ENCODE measurements around the gene PLEK2. TPM values are rescaled to one million over a fixed set of nuclear protein-coding genes. Genes with fewer than 3 reads are reported as not detected.
A peak's percentile ranks its signal among the peaks of the same experiment; 100 is the strongest.
"Not testable (repeated sequence)": the region's sequence is repeated elsewhere in the genome, so short reads cannot be mapped to it uniquely, and the experiment has no call there.

Gene PLEK2
- total RNA-seq, 1 experiment from 2014 or later: 2.2 TPM

DNA sequence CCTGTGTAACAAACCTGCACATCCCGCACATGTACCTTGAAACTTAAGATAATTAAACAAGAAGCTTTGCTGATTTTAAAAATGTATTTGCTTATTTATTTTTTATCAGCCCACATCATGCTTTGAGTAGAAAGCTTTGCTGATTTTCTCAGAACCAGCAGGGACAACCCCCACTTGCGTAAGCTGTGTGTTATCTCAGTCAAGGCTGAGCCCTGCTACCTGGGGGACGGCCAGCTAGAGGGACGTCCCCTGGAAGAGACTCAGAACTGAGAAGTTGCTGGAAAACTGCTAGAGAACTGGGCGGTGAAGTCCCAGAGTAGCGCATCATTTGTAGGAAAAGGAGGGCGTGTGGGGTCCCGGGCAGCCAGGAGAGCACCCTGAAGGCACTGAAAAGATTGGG lies 4.1 kb upstream of the PLEK2 start:
- H3K9me3 ChIP-seq: no peaks in the 10 kb centered on the region
- H3K27me3 ChIP-seq: no peaks in the 10 kb centered on the region
- H3K4me3 ChIP-seq: no peak overlapping the region
- no peak for DNase-seq
- no peaks in the 10 kb centered on the region for H3K36me3 ChIP-seq

DNA sequence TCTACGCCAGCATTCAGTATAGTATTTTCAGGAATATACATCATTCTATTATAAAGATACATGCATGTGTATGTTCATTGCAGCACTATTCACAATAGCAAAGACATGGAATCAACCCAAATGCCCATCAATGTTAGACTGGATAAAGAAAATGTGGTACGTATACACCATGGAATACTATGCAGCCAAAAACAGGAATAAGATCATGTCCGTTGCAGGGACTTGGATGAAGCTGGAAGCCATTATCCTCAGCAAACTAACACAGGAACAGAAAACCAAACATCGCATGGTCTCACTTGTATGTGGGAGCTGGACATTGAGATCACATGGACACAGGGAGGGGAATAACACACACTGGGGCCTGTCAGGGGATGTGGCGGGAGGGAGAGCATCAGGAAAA lies 3.6 kb upstream of the PLEK2 start:
- not testable (repeated sequence) for DNase-seq, H3K4me3 ChIP-seq, H3K36me3 ChIP-seq, H3K9me3 ChIP-seq, H3K27me3 ChIP-seq

DNA sequence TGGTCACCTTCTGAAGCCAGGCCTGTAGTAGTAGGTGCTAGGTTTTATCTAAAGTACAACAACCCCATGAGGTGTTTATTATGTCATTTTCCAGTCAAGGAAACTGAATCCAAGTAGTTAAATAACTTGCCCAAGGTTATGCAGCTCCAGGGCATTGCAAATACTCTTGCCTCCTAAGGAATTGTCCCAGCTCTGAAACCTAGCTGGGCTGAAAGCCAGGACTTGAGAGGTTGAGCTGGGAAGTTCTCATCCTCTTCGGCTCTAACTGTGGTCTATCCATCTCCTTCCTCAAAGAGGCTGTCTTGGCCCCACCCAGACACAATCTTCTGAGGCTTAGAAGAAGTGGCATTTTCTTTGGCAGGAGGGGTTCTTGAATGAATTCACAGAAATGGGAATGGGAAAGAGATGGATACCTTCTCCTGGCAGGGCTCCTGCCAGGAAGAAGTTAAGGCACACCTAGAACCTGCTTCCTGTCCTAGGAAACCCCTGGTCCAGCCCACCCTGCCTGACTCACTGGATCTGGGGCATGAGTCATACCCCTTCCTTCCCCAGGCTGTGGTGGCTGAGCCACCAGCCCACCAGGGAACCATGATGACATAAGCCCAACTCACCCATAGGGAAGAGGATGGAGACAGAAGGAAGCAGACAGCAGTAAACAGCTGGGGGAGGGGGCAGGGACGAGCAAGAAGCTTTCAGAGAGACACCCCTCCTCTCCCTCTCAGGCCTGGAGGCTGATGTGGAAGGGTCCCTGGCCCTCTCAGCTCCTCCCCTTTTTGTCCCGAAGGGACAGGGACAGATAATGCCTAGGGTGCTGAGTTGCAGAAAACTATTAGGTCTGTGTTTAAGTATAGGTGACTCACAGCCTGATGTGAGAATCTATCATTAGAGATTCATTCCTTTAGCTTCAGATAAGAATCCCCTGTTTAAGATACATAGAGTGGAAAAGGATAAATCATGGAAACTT lies 2.1 kb upstream of the PLEK2 start:
- no peak overlapping the region for H3K4me3 ChIP-seq
- H3K27me3 ChIP-seq: no peaks in the 10 kb centered on the region
- DNase-seq: peak; percentile 84
- no peaks in the 10 kb centered on the region for H3K36me3 ChIP-seq
- H3K9me3 ChIP-seq: no peaks in the 10 kb centered on the region

DNA sequence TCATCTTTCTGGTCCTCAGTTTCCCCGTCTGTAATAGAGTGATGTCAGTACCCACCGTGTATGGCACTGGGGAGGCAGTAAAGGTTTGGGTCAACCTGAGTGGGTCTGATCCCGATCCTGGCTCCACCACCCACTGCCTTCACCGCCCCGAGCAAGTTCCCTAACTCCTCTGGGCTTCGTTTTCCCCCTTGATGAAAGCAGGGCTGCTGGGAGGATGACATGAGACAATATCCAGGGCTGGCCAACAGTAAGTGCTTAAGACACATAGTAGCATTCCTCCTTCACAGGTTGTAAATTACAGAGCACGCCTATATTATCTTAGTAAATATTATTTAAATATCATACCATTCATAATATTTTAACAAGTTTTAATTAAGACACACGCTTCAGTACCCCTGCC lies 595 bp downstream of the PLEK2 start:
- Histone ChIP-seq H3K9me3 (no peaks in the 10 kb centered on the region), H3K4me3 (no peak overlapping the region), H3K36me3 (no peaks in the 10 kb centered on the region), H3K27me3 (no peaks in the 10 kb centered on the region)
- DNase-seq: no peak

DNA sequence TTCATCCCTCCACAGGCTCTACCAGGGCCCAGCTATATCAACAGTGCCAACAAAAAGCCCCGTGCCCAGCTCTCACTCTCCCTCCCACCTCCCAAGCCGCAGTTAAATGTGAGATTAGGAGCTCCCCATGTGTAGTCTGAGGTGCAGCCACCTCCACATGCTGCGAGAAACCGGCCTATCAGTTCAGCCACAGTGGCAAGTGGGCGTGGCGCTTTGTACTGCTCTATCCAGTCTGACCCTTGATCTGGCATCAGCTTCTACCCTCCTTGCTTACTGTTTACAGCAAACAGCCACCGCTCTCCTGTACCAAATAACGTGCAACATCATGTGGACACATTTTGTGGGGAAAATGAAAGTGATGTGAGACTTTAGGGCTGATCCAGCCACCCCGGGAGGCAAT lies 1.7 kb downstream of the PLEK2 start:
- no peak for DNase-seq
- H3K9me3 ChIP-seq: no peaks in the 10 kb centered on the region
- no peaks in the 10 kb centered on the region for H3K27me3 ChIP-seq
- no peak overlapping the region for H3K4me3 ChIP-seq
- H3K36me3 ChIP-seq: no peaks in the 10 kb centered on the region

DNA sequence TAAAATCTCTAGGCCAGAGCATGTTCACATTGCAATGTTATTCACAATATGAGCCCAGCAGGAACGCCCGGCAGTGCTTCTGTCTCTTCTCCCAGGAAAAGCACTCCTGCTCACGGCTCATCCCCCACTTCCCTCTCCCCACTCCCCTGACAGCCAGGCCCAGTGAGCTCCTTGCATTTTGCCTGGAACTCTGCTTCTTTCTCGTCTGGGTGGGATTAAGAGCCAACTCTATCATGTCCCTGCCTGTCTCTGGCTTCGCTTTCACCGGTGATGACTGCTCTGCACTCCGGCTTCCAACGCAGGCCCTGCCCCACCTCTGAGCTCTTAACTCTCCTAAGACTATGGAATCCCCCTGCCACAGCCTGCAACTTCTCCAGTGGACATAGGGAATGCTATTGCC lies 2.5 kb downstream of the PLEK2 start:
- H3K36me3 ChIP-seq: no peaks in the 10 kb centered on the region
- no peaks in the 10 kb centered on the region for H3K9me3 ChIP-seq
- H3K27me3 ChIP-seq: no peaks in the 10 kb centered on the region
- H3K4me3 ChIP-seq: no peak overlapping the region
- no peak for DNase-seq

DNA sequence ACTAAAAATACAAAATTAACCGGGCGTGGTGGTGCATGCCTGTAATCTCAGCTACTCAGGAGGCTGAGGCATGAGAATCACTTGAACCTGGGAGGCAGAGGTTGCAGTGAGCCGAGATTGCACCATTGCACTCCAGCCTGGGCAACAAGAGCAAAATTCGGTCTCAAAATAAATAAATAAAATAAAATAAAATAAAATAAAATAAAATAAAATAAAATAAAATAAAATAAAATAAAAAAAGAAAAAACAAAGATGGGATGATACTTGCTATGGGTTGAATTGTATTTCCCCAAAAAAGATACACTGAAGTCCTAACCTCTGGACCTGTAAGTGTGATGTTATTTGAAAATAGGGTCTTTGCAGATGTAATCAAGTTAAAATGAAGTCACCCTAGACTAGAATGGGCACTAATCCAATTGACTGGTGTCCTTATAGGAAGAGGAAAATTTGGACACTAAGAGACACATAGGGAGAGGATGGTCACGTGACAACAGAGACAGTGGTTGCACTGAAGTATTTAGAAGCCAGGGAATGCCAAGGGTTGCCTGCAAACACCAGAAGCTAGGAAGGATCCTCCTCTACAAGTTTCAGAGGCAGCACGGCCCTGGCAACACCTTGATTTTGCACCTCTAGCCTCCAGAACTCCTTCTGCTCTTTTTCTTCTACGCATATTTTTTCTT lies 3.7 kb downstream of the PLEK2 start:
- not testable (repeated sequence) for H3K36me3 ChIP-seq, H3K27me3 ChIP-seq, H3K9me3 ChIP-seq, DNase-seq, H3K4me3 ChIP-seq

DNA sequence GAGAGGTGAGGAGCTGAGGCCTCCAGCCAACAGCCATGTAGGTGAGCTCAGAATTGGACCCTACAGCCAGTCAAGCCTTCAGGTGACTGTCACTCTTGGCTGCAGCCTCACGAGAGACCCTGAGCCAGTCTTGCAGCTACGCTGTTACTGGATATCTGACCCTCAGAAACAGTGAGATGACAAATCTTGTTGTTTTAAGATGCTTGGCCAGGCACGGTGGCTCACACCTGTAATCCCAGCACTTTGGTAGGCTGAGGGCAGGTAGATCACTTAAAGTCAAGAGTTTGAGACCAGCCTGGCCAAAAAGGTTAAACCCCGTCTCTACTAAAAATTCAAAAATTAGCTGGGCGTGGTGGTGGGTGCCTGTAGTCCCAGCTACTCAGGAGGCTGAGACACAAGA lies 6.2 kb downstream of the PLEK2 start:
- Histone ChIP-seq H3K36me3 (no peaks in the 10 kb centered on the region), H3K4me3 (no peak overlapping the region), H3K9me3 (no peaks in the 10 kb centered on the region), H3K27me3 (no peaks in the 10 kb centered on the region)
- DNase-seq: no peak

DNA sequence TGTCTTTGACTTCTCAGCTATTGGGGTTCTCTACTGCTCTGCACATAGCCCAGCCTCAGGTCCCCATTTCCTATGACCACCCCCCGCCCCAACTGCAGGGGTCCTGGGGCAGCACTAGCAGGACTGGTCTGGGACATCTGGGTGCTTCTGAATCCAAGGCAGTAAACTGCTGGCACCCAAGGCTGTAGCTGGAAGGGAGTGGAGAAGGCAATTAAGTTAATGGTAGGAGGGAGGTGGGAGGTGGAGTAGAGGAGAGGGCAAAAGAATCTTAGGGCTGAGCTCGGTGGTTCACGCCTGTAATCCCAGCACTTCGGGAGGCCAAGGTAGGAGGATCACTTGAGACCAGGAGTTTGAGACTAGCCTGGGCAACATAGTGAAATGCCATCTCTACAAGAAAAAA lies 11.5 kb downstream of the PLEK2 start:
- H3K4me3 ChIP-seq: no peak overlapping the region

DNA sequence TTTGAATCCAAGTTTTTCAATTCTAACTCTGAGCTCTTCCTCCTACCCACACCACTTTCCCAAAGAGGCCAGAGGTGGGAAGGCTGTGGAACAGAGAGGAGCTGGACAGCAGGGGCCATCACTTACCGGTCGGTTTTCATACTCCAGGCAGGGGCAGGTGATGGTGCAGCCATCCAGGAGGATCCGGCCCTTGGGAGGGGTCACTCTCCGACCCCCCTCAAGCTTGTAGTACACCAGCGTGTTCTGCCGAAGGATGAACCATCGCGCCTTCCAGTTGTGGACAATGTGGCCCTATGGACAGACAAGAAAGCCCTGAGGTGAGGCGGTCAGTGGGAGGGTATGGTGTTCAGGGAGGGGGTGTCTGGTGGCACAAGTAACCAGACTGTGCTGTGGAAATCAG lies 14.4 kb downstream of the PLEK2 start:
- no peak for DNase-seq
- no peaks in the 10 kb centered on the region for H3K27me3 ChIP-seq
- no peak overlapping the region for H3K4me3 ChIP-seq
- no peaks in the 10 kb centered on the region for H3K9me3 ChIP-seq
- H3K36me3 ChIP-seq: no peaks in the 10 kb centered on the region

More for the DNA sequence above, 11.5 kb downstream of the PLEK2 start:
- Histone ChIP-seq H3K9me3 (no peaks in the 10 kb centered on the region), H3K36me3 (no peaks in the 10 kb centered on the region), H3K27me3 (no peaks in the 10 kb centered on the region)
- no peak for DNase-seq

DNA sequence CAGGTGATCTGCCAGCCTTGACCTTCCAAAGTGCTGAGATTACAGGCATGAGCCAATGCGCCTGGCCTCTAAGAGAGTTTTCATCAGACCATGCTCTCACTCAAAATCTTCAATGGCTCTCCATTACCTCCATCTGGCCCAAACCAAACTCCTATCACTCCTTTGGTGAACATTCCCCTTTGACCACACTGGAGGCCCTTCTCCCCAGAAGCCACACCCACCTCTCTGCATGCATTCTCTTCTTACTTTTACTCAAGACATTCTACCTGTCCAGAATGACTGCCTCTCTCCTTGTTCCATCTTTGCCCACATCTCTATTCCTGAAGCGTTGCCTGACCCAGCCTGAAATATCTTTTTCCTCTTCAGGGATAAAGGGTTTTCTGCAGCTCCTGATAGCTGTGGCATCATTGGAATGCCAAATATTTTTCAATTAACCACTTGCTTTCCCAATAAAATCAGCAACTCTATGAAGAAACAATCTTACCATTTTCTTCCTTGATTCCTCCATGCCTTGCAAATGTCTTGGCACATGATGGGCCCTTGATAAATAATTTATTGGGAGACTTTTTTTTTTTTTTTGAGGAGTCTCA lies 15.5 kb downstream of the PLEK2 start:
- Histone ChIP-seq H3K9me3 (no peaks in the 10 kb centered on the region), H3K36me3 (no peaks in the 10 kb centered on the region), H3K4me3 (no peak overlapping the region), H3K27me3 (no peaks in the 10 kb centered on the region)
- no peak for DNase-seq

DNA sequence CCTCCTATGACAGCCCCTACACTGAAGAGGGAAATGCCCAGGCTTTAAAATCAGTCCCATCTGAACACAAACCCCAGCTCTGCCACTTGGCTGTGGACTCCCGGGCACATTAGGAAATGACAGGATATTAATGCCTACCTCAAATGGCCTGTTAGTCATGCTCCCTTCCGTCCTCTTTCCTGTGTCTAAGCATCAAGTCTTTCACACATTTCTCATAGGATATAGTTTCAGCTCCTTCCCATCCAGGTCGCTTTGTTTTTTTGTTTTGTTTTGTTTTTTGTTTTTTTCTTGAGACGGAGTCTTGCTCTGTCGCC lies 16.1 kb downstream of the PLEK2 start:
- no peaks in the 10 kb centered on the region for H3K9me3 ChIP-seq
- no peak overlapping the region for H3K4me3 ChIP-seq
- H3K36me3 ChIP-seq: no peaks in the 10 kb centered on the region
- H3K27me3 ChIP-seq: no peaks in the 10 kb centered on the region
- no peak for DNase-seq

DNA sequence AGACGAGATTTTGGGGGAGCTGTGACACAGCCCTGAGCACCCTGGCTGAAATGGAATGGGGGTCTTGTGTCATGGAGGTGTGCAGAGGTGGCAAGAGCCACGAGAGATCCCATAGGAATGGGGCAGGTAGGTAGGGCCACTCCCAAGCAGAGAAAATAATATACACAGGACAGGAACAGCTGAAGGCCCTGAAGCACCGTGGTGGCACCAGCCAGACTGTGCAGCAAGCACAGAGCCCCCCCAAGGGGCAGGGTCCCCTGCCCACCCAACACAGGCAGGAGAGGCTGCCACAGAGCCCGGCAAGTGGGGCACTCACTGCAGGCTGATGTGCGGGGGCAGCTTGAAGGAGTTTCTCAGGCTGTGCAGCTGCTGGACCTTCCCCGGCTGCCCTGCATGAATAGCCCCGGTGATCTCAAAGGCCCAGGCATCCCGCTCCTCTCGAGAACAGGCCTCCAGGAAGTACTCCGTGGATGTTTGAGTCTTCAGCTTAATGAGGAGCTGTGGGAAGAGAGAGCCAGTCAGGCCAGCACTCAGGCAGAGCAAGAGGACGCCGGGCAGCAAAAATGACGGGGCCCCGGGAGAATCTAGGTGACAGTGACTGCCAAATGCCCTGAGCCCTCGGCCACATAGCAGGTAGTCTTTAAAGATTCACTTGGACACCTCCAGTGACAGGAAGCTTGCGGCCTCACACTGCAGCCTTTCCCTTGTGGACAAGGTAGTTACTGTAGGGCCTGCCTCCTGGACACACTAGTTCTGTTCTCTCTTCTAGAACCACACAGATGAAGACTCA lies 16.7 kb downstream of the PLEK2 start:
- DNase-seq: no peak
- Histone ChIP-seq H3K4me3 (no peak overlapping the region), H3K36me3 (no peaks in the 10 kb centered on the region), H3K9me3 (no peaks in the 10 kb centered on the region), H3K27me3 (no peaks in the 10 kb centered on the region)

DNA sequence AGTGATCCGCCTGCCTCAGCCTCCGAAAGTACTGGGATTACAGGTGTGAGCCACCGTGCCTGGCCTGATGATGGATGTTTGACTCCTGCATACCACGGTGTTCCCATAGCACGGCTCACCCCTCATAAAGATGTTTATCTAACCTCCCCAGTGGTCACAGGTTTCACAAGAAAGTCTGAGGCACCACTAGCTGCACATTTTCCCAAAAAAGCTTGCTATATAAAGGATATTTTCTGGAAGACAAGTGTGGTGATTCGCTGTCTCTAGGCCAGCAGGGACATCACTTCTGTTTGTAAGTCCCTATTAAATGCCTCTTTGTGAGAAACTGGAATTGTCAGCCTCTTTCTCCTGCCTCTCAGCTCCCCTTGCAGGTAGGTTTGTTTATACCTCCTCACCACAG lies 18.3 kb downstream of the PLEK2 start:
- DNase-seq: no peak
- Histone ChIP-seq H3K4me3 (no peak overlapping the region), H3K27me3 (no peaks in the 10 kb centered on the region), H3K9me3 (no peaks in the 10 kb centered on the region), H3K36me3 (no peaks in the 10 kb centered on the region)

DNA sequence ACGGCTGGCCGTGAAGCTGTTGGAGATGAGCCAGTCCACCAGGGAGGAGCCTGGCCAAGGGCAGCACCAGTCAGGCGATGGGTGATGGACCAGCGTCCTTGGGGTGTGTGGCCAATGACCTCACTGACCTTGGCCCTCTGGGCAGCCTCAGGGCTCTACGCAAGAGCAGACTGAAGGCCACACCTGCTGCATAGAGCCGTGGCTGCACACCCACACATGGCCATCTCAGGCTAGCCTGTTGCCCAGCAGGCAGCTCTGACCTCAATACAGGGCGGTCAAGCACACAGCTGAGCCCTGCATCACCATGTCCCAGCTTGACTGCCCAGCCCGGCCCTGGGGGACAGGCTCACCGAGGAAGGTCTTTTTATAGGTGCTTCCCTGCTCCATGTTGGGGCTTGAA lies 19.2 kb downstream of the PLEK2 start:
- Histone ChIP-seq H3K4me3 (no peak overlapping the region), H3K27me3 (no peaks in the 10 kb centered on the region), H3K36me3 (no peaks in the 10 kb centered on the region), H3K9me3 (no peaks in the 10 kb centered on the region)
- DNase-seq: no peak

DNA sequence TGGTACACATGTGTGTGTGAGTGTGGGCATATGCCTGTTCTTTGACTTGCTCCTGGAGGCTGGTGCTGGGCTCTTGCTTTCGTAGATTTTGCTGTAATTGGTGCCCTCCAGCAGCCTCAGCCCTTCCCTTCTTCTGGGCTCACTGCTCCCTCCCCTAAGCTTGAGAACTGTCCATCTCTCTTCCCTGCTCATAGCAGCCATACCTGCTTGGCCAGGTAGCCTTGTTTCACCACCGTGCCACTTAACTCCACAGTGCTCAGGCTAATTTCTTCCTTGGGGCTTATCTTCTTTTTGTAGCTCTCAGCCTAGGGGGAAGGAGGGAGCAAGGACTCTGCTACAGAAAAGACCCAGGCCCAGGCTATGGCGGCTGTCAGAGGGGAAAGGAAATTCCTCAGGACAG lies 19.8 kb downstream of the PLEK2 start:
- no peaks in the 10 kb centered on the region for H3K9me3 ChIP-seq
- H3K36me3 ChIP-seq: peaks cover under 1% of the 10 kb centered on the region; the same call in 1 of the 2 replicates
- no peaks in the 10 kb centered on the region for H3K27me3 ChIP-seq
- DNase-seq: no peak
- no peak overlapping the region for H3K4me3 ChIP-seq

DNA sequence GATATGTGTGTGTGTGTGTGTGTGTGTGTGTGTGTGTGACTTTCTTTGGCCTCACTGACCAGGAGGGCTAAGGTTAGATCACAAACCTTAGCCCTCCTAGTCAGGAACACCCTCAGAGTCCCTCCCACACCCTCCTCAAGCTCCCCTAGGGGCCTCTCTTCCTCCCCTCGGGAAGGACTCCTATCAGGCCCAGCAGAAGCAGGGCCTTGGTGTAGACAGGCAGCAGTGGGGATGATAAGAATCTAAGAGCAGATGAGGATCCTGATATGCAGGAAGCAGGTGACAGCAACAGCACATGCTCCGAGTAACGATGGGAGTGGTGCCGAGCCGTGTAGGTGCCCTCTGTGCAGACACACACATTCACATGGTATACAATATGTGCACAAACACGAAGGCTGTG lies 20.7 kb downstream of the PLEK2 start:
- no peaks in the 10 kb centered on the region for H3K9me3 ChIP-seq
- H3K27me3 ChIP-seq: no peaks in the 10 kb centered on the region
- no peak for DNase-seq
- no peak overlapping the region for H3K4me3 ChIP-seq
- H3K36me3 ChIP-seq: peaks cover 2% of the 10 kb centered on the region; the same call in 1 of the 2 replicates
